Measurements from ENCODE around the gene ERCC6L2. TPM values are rescaled to one million over a fixed set of nuclear protein-coding genes. Genes with fewer than 3 reads are reported as not detected.

The ERCC6L2 gene
- total and polyA plus RNA-seq, 9 of the 15 experiments (the other 6 are each of a cell fraction or from before 2014, with no cell fraction given) = 7.8 to 42.8 (median 23.6) TPM

DNA sequence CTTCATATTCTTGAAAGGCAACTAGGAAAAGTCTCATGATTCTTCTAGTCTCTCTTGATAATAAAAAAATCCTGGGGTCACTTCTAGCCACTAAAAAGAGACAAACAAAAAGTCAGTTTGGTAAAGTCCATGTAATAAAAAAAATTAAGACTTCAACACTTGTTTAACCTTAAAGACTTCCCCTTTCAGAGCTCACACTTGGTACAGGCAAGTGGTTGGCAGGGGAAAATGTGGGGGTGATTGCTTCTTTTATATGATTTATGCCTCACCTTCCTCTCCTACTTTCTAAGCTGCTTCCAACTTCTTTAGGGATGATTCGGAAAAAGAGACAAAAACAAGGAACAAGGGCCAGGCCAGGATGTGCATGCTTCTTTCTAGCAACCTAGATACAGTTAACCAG, 5.1 kb upstream of the ERCC6L2 start:
- no peak for FAIRE-seq
- no peak overlapping the region for H3K4me3 ChIP-seq
- POLR2A ChIA-PET = no interaction called here
- in situ Hi-C loops (cut with MboI) (no loop called here), intact Hi-C loops (cut with micrococcal nuclease) (no loop called here)
- H3K9me3 ChIP-seq (replicated peaks; ENCODE audit: control insufficient read depth, insufficient read depth, low read depth, low read length) = peaks cover 2% of the 10 kb centered on the region; the same call in 1 of the 2 replicates
- no peaks in the 10 kb centered on the region for H3K27me3 ChIP-seq (ENCODE audit: control insufficient read depth in 2 of 2, insufficient read depth in 2 of 2, low read length in 2 of 2)
- H3K36me3 ChIP-seq (ENCODE audit: control insufficient read depth, insufficient read depth, low read length) = peaks cover 7% of the 10 kb centered on the region; the same call in 2 of the 3 replicates
- H3K9ac ChIP-seq (ENCODE audit: insufficient read depth in 1 of 2, low read depth in 2 of 2, low read length in 2 of 2) = no peak overlapping the region
- peaks cover 18% of the 10 kb centered on the region for H3K79me2 ChIP-seq (ENCODE audit: control insufficient read depth, insufficient read depth, low read length)
- no peak overlapping the region for H3K4me2 ChIP-seq (ENCODE audit: insufficient read depth, low read length)
- H4K20me1 ChIP-seq (replicated peaks; ENCODE audit: control insufficient read depth, insufficient read depth, low read length) = no peaks in the 10 kb centered on the region
- DNase-seq (ENCODE audit: extremely low read depth in 1 of 4, low spot score in 3 of 4) = no peak
- CTCF ChIA-PET (ENCODE audit: low intra/inter-chr PET ratio) = no interaction called here
- no peak overlapping the region for H3K27ac ChIP-seq (ENCODE audit: extremely low read depth, low read depth, low read length)
- WGBS (ENCODE audit: insufficient coverage, low coverage, missing lambda C conversion rate) = 79% methylated on average over 1 of the region's 1 CpG
- H3K9me1 ChIP-seq (ENCODE audit: control insufficient read depth, insufficient read depth, low read length) = no peaks in the 10 kb centered on the region
- H3K4me1 ChIP-seq (replicated peaks in 1 of 2; ENCODE audit: control insufficient read depth in 2 of 2, insufficient read depth in 2 of 2, low read length in 2 of 2) = peaks cover 0 to 9% of the 10 kb centered on the region in 2 experiments; a peak in 2 of 5 replicates
- no peak overlapping the region for H2AFZ ChIP-seq (ENCODE audit: low read depth, low read length)
- no TSS peak for BruUV-seq (replicated peaks)
- ATAC-seq = no peak
- TF ChIP-seq GABPB1 (CRISPR knock-in tag; IDR thresholded peaks at IDR 0.05) (no peak), TBL1XR1 (IDR thresholded peaks at IDR 0.05; ENCODE audit: low read length in 2 of 2) (no peak), ZNF436 (CRISPR knock-in tag; IDR thresholded peaks at IDR 0.05) (no peak), CBX1 (IDR thresholded peaks at IDR 0.05; ENCODE audit: low read depth) (no peak), ZNF778 (CRISPR knock-in tag; IDR thresholded peaks at IDR 0.05) (no peak), PTBP1 (IDR thresholded peaks at IDR 0.05; ENCODE audit: low read depth, low read length) (no peak), ZNF274 (IDR thresholded peaks at IDR 0.05; ENCODE audit: borderline replicate concordance, low read depth, low read length) (no peak), ZBTB43 (CRISPR knock-in tag; IDR thresholded peaks at IDR 0.05) (no peak), BRF2 (IDR thresholded peaks at IDR 0.05; ENCODE audit: borderline replicate concordance, insufficient read depth, insufficient read length) (no peak), MAX (CRISPR knock-in tag; IDR thresholded peaks at IDR 0.05) (no peak), EHMT2 (IDR thresholded peaks at IDR 0.05) (no peak), ZNF830 (CRISPR knock-in tag; IDR thresholded peaks at IDR 0.05) (no peak)
- TF ChIP-seq, protein P1, sequence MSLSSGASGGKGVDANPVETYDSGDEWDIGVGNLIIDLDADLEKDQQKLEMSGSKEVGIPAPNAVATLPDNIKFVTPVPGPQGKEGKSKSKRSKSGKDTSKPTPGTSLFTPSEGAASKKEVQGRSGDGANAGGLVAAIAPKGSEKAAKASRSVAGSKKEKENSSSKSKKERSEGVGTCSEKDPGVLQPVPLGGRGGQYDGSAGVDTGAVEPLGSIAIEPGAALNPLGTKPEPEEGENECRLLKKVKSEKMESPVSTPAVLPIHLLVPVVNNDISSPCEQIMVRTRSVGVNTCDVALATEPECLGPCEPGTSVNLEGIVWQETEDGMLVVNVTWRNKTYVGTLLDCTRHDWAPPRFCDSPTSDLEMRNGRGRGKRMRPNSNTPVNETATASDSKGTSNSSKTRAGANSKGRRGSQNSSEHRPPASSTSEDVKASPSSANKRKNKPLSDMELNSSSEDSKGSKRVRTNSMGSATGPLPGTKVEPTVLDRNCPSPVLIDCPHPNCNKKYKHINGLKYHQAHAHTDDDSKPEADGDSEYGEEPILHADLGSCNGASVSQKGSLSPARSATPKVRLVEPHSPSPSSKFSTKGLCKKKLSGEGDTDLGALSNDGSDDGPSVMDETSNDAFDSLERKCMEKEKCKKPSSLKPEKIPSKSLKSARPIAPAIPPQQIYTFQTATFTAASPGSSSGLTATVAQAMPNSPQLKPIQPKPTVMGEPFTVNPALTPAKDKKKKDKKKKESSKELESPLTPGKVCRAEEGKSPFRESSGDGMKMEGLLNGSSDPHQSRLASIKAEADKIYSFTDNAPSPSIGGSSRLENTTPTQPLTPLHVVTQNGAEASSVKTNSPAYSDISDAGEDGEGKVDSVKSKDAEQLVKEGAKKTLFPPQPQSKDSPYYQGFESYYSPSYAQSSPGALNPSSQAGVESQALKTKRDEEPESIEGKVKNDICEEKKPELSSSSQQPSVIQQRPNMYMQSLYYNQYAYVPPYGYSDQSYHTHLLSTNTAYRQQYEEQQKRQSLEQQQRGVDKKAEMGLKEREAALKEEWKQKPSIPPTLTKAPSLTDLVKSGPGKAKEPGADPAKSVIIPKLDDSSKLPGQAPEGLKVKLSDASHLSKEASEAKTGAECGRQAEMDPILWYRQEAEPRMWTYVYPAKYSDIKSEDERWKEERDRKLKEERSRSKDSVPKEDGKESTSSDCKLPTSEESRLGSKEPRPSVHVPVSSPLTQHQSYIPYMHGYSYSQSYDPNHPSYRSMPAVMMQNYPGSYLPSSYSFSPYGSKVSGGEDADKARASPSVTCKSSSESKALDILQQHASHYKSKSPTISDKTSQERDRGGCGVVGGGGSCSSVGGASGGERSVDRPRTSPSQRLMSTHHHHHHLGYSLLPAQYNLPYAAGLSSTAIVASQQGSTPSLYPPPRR (CRISPR knock-in tag; IDR thresholded peaks at IDR 0.05; ENCODE audit: borderline replicate concordance) = no peak

All from K562 (cell line).